ENCODE data around the gene H2AZ1.

Gene H2AZ1

DNA sequence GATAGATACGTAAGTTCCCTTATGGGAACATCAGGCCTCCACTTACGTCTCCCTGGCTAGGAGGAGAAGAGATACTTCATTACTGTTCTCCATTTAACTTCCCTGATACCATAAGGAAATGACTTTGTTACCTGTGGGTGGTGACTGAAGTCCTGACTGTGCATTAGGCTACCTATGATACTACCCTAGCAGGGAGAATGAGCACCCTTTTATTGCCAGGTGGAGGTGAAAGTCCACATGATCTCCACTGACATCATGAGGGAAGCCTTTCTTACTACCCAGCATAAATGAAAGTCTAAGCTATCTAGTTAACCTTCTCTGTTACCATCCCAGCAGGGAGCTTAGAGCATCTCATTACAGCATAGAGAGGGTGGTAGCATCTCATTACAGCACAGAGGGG, 31.4 kb downstream of the H2AZ1 start:
- no peak overlapping the region for H2BK15ac ChIP-seq (ENCODE audit: low read depth, poor library complexity, severe bottlenecking)
- H3K27ac ChIP-seq (ENCODE audit: low read length, poor library complexity, severe bottlenecking) = no peak overlapping the region
- H4K91ac ChIP-seq (ENCODE audit: low read length) = no peak overlapping the region
- no peaks in the 10 kb centered on the region for H3K4me1 ChIP-seq (ENCODE audit: control insufficient read depth, insufficient read depth, low read depth, low read length)
- H2BK12ac ChIP-seq (ENCODE audit: low read length in 2 of 2) = no peak overlapping the region
- no peak overlapping the region for H3K4me3 ChIP-seq (ENCODE audit: insufficient read depth in 1 of 2, low read depth in 1 of 2, low read length in 2 of 2)
- no peak overlapping the region for H3K23ac ChIP-seq (ENCODE audit: low read length in 2 of 2)
- H3K4me2 ChIP-seq (ENCODE audit: low read length, poor library complexity, severe bottlenecking) = no peak overlapping the region
- no peak overlapping the region for H3K14ac ChIP-seq (ENCODE audit: low read length in 2 of 2)
- H2BK120ac ChIP-seq (ENCODE audit: low read depth, low read length) = no peak overlapping the region
- DNase-seq = no peak
- H4K8ac ChIP-seq (ENCODE audit: low read length) = no peak overlapping the region
- H2AFZ ChIP-seq (ENCODE audit: low read depth, low read length) = no peak overlapping the region
- no peak overlapping the region for H3K4ac ChIP-seq (ENCODE audit: low read depth in 1 of 2, low read length in 2 of 2)
- H2BK5ac ChIP-seq (ENCODE audit: low read depth, low read length, poor library complexity, severe bottlenecking) = no peak overlapping the region
- no peaks in the 10 kb centered on the region for H3K27me3 ChIP-seq (ENCODE audit: control insufficient read depth in 1 of 2, insufficient read depth in 1 of 2, low read length in 2 of 2)
- peaks cover 8 to 78% of the 10 kb centered on the region in 2 experiments for H3K36me3 ChIP-seq (ENCODE audit: control insufficient read depth in 1 of 2, insufficient read depth in 2 of 2, low read depth in 1 of 2, low read length in 2 of 2)
- WGBS = no CpG with 5 or more reads among the region's 2 CpGs
- peaks cover 11% of the 10 kb centered on the region for H3K9me3 ChIP-seq (ENCODE audit: control insufficient read depth, low read length)
- H3K79me1 ChIP-seq (replicated peaks; ENCODE audit: low read length, poor library complexity, severe bottlenecking) = peaks cover 18% of the 10 kb centered on the region
- H3K18ac ChIP-seq (ENCODE audit: low read depth in 1 of 2, low read length in 2 of 2) = no peak overlapping the region
- no peak overlapping the region for H3K9ac ChIP-seq (ENCODE audit: low read length)
- no peak overlapping the region for H2AK5ac ChIP-seq (ENCODE audit: low read length, severe bottlenecking)

DNA sequence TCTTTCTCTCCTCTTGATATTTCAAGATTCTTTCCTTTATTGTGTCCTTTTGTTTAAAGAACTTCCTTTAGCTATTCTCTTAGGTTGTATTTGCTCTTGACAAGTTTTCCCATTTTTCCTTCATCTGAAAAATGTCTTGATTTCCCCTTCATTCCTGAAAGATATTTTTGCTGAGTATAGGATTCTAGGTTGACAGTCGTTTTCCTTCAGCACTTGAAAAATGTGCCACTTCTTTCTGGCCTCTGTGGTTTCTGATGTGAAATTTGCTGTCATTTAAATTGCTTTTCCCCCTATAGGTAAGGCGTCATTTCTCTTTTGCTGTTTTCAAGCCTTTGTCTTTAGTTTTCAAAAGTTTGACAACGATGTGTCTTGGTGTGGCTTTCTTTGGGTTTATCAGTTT, 32.5 kb downstream of the H2AZ1 start:
- H2BK120ac ChIP-seq (ENCODE audit: low read depth, low read length) = no peak overlapping the region
- peaks cover 11% of the 10 kb centered on the region for H3K9me3 ChIP-seq (ENCODE audit: control insufficient read depth, low read length)
- H2BK12ac ChIP-seq (ENCODE audit: low read length in 2 of 2) = no peak overlapping the region
- no peak overlapping the region for H3K23ac ChIP-seq (ENCODE audit: low read length in 2 of 2)
- no peak overlapping the region for H2AK5ac ChIP-seq (ENCODE audit: low read length, severe bottlenecking)
- H3K4ac ChIP-seq (ENCODE audit: low read depth in 1 of 2, low read length in 2 of 2) = no peak overlapping the region
- H4K91ac ChIP-seq (ENCODE audit: low read length) = no peak overlapping the region
- no peak for DNase-seq
- H3K9ac ChIP-seq (ENCODE audit: low read length) = no peak overlapping the region
- peaks cover 16% of the 10 kb centered on the region for H3K79me1 ChIP-seq (replicated peaks; ENCODE audit: low read length, poor library complexity, severe bottlenecking)
- no peak overlapping the region for H3K18ac ChIP-seq (ENCODE audit: low read depth in 1 of 2, low read length in 2 of 2)
- no peak overlapping the region for H3K14ac ChIP-seq (ENCODE audit: low read length in 2 of 2)
- no peak overlapping the region for H2BK5ac ChIP-seq (ENCODE audit: low read depth, low read length, poor library complexity, severe bottlenecking)
- no peak overlapping the region for H2AFZ ChIP-seq (ENCODE audit: low read depth, low read length)
- H3K36me3 ChIP-seq (ENCODE audit: control insufficient read depth in 1 of 2, insufficient read depth in 2 of 2, low read depth in 1 of 2, low read length in 2 of 2) = peaks cover 8 to 72% of the 10 kb centered on the region in 2 experiments
- no peaks in the 10 kb centered on the region for H3K4me1 ChIP-seq (ENCODE audit: control insufficient read depth, insufficient read depth, low read depth, low read length)
- no peak overlapping the region for H4K8ac ChIP-seq (ENCODE audit: low read length)
- H3K4me3 ChIP-seq (ENCODE audit: insufficient read depth in 1 of 2, low read depth in 1 of 2, low read length in 2 of 2) = no peak overlapping the region
- WGBS = 100% methylated on average over 2 of the region's 3 CpGs
- H3K27me3 ChIP-seq (ENCODE audit: control insufficient read depth in 1 of 2, insufficient read depth in 1 of 2, low read length in 2 of 2) = no peaks in the 10 kb centered on the region
- H2BK15ac ChIP-seq (ENCODE audit: low read depth, poor library complexity, severe bottlenecking) = no peak overlapping the region
- no peak overlapping the region for H3K27ac ChIP-seq (ENCODE audit: low read length, poor library complexity, severe bottlenecking)
- no peak overlapping the region for H3K4me2 ChIP-seq (ENCODE audit: low read length, poor library complexity, severe bottlenecking)

DNA sequence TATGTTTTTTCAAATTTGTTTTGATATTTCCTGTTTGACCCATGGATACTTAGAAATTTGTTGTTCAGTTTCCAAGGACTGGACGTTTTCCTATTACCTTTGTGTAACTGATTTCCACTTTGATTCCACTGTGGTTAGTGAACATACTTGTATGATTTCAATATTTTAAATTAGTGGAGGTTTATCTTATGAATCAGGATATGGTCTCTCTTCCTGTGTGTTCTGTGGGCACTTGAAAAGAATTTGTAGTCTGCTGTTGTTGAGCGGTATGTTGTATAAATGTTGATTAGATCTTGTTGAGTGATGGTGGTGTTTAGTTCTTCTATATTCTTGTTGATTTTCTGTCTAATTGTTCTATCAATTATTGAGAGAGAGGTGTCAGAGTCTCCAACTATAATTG, 34.6 kb downstream of the H2AZ1 start:
- Histone ChIP-seq H3K4me2 (ENCODE audit: low read length, poor library complexity, severe bottlenecking) (no peak overlapping the region), H2BK120ac (ENCODE audit: low read depth, low read length) (no peak overlapping the region), H3K23ac (ENCODE audit: low read length in 2 of 2) (no peak overlapping the region), H3K4ac (ENCODE audit: low read depth in 1 of 2, low read length in 2 of 2) (no peak overlapping the region), H2AFZ (ENCODE audit: low read depth, low read length) (no peak overlapping the region), H3K27ac (ENCODE audit: low read length, poor library complexity, severe bottlenecking) (no peak overlapping the region), H3K27me3 (ENCODE audit: control insufficient read depth in 1 of 2, insufficient read depth in 1 of 2, low read length in 2 of 2) (no peaks in the 10 kb centered on the region), H3K4me1 (ENCODE audit: control insufficient read depth, insufficient read depth, low read depth, low read length) (no peaks in the 10 kb centered on the region), H3K4me3 (ENCODE audit: insufficient read depth in 1 of 2, low read depth in 1 of 2, low read length in 2 of 2) (no peak overlapping the region), H3K18ac (ENCODE audit: low read depth in 1 of 2, low read length in 2 of 2) (no peak overlapping the region), H3K9ac (ENCODE audit: low read length) (no peak overlapping the region), H3K14ac (ENCODE audit: low read length in 2 of 2) (no peak overlapping the region), H3K9me3 (ENCODE audit: control insufficient read depth, low read length) (peaks cover 11% of the 10 kb centered on the region), H2BK5ac (ENCODE audit: low read depth, low read length, poor library complexity, severe bottlenecking) (no peak overlapping the region), H3K79me1 (replicated peaks; ENCODE audit: low read length, poor library complexity, severe bottlenecking) (peaks cover 14% of the 10 kb centered on the region), H2BK12ac (ENCODE audit: low read length in 2 of 2) (no peak overlapping the region), H2AK5ac (ENCODE audit: low read length, severe bottlenecking) (no peak overlapping the region), H3K36me3 (ENCODE audit: control insufficient read depth in 1 of 2, insufficient read depth in 2 of 2, low read depth in 1 of 2, low read length in 2 of 2) (peaks cover 8 to 62% of the 10 kb centered on the region in 2 experiments), H4K91ac (ENCODE audit: low read length) (no peak overlapping the region), H2BK15ac (ENCODE audit: low read depth, poor library complexity, severe bottlenecking) (no peak overlapping the region), H4K8ac (ENCODE audit: low read length) (no peak overlapping the region)
- 95% methylated on average over 2 of the region's 2 CpGs for WGBS
- DNase-seq = no peak

Measured in mesenchymal stem cell (in vitro differentiated cells and primary cell).